Activated T-cell treated with anti-CD3 and anti-CD28 coated beads for 48 hours (primary cell): ENCODE measurements around the gene DDX19B.
"Not testable (repeated sequence)": the region's sequence is repeated elsewhere in the genome, so short reads cannot be mapped to it uniquely, and the experiment has no call there.

Source experiments
- DNase-seq: peaks from one replicate; pipeline ENCODE4 v3.0.0-alpha.2; 2020; ENCODE audit warnings: low read depth

The DDX19B gene

DNA sequence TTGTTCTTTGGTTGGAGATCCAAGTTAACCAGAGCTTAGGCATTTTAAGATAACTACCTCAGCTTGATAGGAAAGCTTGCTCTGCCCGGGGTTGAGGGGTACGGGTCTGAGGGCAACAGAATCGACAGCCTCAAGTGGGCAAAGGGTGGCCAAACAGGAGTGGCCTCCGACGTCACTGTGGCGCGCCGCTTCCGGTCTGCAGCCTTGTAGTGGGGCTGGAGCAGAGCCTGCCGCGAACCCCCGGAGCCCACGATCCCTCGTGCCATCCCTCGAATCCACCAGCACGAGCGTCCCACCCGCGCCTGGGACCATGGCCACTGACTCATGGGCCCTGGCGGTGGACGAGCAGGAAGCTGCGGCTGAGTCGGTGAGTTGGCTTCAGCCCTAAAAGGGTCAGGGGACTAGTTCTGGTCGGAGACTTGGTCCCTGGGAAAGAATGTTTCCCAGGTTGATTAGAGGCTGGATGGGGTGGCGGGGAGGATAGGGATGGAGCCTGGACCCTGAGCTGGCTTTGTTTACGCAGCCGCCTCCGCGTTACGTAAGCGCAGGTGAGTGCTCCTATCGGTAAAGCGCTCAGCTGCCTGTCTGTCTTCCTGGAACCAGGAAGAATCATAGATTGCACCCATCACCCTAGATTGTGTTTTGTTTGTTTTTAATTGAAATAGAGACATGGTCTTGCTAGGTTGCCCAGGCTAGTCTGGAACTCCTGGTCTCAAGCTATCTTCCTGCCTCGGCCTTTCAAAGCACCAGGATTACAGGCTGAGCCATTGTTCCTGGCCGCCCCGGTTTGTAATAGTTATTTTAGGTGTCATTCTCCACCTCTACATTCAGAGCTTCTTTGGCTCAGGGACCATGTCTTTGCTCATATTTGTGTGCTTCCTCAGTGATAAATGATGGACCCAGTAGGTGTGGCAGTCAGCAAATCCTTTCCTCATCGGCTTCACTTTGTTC lies at the start of gene DDX19B:
Gene DDX19B (plus strand): TSS at position 199 of the 951 bp plus-strand sequence. CDS start 112 bp downstream, at position 311.
- peak; percentile 53 for DNase-seq

DNA sequence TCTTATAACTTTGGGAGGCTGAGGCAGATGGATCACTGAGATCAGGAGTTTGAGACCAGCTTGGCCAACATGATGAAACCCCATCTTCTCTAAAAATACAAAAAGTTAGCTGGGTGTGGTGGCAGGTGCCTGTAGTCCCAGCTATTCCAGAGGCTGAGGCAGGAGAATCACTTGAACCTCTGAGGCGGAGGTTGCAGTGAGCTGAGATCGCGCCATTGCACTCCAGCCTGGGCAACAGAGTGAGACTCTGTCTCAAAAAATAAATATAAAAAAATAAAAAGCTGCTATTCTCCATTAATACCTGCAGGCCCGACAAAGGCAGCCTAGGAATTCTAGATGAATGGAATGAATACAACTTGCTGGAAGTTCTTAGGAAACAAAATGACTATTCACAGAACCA lies 49.3 kb upstream of the DDX19B start:
- DNase-seq: not testable (repeated sequence)

DNA sequence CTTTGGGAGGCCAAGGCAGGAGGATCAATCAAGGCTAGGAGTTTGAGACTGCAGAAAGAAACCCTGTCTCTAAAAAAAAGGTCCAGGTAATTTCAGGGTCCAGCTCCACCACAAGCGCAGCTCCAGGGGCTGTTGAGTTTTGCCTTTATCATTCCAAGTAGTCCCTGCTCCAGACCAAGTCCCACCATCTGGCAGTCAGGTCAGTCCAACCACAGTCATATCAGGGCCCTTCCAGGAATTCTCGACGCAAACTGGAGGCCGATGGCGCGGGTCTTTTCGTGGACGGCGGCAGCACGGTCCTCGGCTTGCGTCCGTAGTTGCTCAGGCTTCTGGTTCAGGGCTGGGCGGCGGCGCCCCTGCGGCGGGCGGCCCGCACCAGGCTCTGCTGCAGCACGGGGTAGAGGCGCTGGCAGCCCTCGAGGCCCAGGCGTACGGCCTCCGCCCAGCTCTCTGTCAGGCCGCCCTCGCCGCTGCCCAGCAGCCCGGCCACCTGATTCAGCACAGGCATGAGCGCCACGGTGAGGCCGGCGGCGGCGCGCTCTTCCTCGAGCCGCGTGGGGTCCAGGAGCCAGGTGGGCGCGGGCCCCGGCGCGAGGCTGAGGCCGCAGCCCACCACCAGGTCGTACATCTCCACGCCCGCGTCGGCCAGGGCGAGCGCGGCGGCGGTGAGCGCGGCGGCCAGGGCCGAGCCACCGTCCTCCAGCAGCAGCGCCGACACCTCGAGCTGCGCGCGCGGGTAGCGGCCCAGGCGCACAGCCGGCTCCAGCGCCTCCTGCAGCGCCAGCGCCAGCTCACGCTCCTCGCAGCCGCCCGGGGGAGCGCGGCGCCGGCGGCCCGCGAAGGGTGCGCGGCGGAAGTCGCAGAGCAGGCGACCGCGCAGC lies 48.0 kb upstream of the DDX19B start:
- peak; percentile 37 for DNase-seq

DNA sequence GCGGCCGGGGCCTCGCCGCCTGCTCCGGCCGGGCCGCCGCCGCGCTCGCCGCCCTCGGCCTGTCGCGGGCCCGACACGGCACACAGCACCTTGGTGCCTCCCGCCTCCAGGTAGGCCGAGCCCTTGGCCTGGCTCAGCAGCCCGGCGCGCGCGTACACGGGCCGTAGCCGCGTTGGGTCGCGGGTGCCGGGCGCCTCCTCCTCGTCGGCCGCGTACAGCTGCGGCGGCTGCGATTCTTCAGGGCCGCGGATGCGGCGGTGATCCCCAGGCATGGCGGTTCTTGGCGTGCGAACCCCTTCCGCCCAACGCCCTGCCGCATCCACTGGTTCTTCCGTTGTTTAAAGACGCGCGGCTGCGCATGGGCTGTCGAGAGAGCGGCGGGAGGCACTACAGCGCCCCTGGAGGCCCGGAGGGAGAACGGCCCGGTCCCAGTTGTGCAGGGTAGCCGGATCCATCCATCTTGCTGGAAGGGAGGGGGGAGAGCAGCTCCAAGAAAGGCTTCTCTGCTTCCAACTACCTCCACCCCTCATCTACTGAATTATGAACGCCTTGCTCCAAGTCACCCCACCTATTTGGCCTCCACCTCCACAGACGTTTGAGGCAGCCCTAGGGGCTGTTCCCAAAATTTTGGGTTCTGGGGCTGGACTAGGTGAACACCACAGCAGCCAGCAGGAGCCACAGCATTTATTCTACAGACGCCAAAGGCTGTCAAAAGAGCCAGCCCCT lies 47.2 kb upstream of the DDX19B start, which contains the start of gene EXOSC6:
Gene EXOSC6 (minus strand): TSS at position 312 of the 726 bp plus-strand sequence. CDS start 40 bp downstream, at position 272.
- peak; percentile 88 for DNase-seq

DNA sequence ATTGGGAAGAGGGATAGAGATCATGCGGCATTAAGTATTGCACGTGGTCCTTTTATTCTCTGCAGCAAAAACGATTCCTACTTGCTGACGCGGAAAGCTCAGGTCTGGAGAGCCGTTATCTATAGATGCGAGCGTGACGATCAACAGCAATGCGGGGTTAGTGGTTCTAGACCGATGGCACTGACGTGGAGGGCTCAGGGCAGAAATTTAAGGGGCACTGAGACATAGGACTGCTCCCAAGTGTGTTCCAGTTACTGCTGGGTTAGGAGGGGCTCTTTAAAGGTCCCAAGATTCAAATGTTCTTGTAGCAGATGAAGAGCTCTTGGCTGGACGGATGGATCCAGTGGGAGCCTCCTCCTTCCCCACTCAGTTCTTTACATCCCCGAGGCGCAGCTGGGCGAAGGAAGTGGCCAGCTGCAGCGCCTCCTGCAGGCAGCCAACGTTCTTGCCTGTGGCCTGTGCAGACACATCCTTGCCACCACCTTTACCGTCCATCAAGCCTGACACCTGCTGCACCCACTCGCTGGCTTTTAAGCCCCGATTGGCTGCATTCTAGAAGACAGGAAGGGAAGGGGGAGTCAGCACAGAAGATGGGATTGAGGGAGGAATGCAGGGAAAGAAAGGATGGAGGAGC lies 46.5 kb upstream of the DDX19B start:
- DNase-seq: peak; percentile 20

DNA sequence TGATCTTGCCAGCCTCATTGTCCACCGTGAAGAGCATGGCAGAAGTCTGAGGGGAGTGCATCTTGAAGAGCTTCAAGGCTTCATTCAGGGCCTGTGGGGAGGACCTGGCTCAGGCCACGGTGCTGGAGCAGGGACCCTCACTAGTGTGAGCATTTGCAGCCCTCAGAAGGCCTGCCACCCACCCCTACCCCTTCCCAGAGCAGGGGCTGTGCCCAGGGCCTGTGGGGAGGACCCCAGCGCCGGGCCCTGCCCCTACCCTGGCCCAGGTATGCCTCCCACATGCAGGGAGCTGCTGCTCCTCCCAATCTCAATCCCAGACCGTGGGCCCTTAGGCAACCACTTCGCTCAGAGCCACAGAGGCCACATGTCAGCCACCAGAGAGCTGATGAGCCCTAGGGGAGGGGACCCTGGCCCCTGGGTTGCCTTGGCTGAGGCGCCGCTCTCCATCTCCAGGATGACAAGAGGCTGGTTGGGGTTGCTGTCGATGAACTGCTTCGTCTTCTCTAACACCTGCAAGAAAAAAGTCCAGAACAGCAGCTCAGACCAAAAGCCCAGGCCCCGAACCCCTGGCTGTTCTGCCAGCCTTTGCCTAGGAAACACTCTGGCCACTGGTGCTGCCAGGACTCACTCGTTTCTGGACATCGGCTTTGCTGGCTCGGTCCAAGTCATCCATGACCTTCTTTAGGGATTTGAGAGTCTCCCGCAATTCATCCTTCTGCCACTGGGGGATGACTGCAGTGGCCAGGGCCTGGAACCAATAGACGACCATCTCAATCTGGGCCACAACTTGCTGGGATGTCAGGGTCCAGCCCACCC lies 45.5 kb upstream of the DDX19B start:
- DNase-seq: no peak

DNA sequence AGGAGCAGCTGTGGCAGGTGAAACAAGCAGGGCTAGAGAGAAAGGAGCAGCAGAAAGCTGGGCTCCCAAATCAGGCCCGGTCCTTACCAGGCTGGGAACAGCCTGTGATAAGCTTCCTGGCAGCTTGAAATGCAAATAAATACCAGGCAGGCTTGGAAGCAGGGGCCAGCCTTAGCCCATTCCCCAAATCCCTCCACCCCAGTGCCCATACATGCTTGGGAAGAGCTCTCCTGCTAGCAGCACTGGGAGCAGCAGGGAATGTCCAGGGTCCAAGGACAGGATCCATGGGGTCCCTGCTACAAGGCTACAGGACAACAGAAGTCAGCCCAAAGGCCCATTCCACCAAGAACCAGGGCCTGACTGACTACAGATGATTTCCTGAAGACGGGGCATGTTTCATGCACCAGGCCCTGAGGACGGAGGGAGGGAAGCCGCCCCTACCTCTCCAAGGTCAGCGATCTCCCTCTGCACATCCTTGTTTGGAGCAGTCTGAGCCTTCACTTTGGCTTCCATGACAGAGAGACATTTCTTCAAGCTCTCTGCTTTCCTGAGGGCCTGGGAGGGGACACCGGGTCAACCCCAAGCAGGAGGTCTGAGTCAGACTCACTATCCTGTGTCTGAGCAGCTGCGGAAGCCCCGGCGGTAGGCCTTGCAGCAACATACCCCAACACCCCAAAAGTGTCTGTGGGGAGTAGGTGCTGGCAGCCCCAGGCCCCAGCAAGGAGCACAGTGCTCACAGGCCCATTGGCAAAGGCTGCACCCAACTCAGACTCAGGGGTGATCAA lies 44.6 kb upstream of the DDX19B start:
- no peak for DNase-seq

DNA sequence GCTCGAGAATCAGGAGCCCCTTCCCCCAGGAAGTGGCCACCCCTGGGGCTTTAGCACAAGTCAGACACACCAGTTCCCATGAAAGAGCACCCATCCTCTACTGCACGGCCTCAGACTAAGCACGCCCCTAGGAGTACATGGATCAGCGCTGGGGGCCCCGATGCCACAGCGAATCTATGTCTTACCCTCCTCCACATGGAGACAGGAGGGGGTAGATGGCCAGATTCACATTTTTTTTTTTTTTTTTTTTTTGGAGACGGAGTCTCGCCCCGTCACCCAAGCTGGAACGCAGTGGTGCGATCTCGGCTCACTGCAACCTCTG lies 44.1 kb upstream of the DDX19B start:
- DNase-seq: no peak

DNA sequence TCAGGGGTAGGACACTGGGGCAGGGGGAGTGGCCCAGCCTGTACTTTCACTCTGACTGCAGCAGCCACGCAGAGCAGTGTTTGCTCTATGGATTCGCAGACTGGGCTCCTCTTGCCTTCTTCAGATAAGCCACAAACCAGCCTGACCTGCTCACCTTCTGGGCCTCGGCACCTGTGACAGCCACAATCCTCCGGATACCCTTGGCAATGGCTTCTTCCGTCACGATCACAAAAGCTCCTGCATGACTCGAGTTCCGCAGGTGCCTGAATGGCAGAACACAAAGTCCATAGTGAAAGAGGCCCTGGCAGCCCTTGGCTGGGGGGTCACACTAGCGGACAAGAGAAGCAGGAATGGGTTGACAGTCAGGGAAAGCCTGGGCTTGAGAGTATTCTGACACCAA lies 43.4 kb upstream of the DDX19B start:
- no peak for DNase-seq

DNA sequence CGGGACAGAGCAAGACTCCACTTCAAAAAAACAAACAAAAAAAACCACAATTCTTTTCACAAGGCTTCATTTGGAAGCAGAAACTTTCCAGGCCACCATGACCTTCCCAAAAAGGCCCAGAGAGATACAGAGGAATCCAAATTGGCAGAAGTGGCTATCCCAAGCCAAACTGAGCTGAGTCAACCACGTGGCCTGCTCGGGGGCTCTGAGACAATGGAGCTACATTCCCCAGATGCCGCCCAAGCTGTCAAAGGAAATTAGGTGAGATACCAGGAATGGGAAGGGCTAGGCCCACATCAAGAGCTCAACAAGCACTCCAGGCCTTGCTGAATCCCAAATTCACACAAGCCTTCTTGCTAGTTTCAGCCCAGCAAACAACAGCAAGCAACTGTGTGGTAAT lies 41.6 kb upstream of the DDX19B start:
- DNase-seq: no peak

DNA sequence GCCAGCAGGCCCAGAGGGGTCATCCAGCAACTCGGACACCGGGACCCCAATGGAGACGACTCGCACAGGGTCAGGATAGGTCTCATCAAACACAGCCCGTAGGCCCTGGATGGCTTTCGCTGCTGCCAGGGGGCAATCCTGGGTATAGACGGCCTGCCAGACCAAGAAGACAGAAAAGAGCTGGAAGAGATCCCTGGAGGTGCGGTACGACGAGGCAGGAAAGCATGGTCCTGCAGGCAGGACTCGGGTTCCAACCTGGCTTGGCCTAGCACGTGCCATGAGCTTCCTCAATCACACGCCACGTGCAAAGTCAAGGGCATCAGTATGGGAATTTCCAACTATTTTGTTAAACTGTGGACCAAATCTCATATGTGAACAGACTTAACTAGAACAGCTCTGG lies 40.9 kb upstream of the DDX19B start:
- DNase-seq: no peak

DNA sequence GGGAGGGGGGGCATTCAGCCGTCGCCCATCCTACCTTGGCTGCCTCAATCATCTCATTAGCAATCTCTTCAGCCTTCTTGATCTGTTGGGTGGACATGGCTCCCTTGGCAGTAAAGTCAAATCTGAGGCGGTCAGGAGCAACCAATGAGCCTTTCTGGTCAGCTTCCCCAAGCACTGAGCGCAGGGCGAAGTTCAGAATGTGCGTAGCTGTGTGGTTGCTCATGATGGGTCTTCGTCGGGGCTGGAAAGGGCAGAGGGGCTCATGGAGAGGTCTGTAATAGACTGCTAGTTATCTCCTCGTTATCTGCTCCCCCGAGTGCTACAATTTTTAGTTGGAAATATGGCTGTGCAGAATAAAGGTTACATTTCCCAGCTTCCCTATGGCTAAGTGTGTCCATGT lies 40.0 kb upstream of the DDX19B start:
- no peak for DNase-seq

DNA sequence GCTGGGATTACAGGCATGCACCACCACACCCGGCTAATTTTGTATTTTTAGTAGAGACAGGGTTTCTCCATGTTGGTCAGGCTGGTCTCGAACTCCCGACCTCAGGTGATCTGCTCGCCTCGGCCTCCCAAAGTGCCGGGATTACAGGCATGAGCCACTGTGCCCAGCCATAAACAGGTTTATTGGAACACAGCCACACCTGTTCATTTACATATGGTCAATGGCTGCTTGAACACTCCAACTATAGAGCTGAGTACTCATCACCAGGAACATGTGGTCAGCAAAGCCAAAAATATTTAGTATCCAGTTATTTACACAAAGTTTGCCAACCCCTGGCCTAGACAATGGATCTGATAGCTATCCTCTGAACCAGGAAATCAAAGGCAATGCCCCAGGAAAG lies 39.1 kb upstream of the DDX19B start:
- not testable (repeated sequence) for DNase-seq

DNA sequence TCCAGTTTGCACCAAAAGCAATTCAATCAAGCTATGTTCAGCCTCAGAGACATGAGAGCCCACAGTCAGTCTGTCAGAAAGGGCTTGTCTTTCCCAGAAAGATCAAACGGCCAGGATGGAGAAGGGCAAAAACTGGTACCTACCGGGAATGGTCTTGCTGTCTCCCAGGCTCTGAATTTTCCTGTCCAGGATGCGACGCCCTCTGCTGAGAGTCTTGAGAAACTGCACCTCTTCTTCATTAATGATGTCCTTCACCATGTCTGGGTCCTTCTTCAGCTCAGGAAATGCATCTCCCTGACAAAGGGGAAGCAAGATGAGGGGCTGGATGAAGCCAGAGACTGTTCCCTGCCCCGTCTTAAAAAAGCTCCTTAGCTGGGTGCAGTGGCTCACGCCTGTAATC lies 31.5 kb upstream of the DDX19B start:
- no peak for DNase-seq

DNA sequence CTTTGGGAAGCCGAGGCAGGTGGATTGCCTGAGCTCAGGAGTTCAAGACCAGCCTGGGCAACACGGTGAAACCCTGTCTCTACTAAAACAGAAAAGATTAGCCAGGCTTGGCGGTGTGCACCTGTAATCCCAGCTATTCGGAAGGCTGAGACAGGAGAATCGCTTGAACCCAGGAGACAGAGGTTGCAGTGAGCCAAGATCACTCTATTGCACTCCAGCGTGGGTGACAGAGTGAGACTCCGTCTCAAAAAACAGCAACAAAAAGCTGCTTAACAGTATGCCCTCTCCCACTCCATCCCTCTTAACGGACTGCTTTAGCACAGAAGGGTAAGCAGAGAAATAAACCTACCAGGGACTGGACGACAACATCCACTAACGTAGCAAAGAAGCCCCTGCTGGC lies 31.1 kb upstream of the DDX19B start:
- DNase-seq: not testable (repeated sequence)

DNA sequence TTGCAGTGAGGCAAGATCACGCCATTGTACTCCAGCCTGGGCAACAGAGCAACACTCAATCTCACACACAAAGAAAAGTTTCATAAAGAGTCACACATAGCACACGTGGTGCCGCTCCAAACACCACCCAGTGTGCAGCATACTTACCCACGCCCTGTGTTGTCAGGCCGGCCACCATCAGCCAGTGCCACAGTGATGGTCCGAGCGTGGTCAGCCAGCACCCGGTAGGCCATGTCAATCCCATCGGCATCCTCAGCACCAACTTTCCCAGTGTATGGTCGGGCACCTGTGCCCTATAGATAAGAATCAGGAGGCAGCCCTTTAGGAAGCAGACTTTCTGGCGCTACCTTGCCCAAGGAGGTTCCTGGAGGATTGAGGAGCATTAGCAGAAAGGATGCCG lies 29.5 kb upstream of the DDX19B start:
- DNase-seq: no peak

DNA sequence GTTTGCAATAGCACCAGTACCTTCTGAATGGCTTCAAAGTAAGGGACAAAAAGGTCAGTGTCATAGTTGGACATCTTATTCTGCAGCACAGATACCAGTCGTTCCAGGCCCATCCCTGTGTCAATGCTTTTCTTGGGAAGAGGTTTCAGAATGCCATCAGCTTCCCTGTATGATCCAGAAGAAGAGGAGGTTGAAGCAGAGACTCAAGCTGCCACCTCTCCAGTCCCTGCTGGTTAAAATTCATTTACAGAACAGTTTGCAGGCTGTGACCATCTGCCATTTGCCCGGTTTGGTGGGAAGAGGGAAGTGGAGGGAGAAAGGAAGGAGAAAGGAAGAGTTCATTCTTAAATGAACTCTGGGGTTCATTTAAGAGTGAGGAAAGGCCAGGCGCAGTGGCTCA lies 28.8 kb upstream of the DDX19B start:
- no peak for DNase-seq

DNA sequence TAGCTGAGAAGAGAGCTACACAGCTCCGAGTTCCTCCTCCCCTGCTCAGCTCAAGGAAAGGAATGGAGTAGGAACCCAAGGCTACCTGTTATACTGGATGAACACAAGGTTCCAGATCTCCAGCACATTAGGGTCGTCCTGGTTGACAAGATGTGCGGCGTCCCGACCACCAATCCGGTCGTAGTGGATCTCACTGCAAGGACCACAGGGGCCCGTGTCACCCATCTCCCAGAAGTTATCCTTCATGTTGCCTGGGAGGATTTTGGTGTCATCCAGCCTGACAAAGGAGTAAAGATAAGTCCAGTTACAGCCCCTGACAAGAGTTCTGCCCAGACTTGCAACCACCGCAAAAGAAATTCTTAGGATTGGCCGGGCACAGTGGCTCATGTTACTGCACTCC lies 27.3 kb upstream of the DDX19B start:
- DNase-seq: no peak

DNA sequence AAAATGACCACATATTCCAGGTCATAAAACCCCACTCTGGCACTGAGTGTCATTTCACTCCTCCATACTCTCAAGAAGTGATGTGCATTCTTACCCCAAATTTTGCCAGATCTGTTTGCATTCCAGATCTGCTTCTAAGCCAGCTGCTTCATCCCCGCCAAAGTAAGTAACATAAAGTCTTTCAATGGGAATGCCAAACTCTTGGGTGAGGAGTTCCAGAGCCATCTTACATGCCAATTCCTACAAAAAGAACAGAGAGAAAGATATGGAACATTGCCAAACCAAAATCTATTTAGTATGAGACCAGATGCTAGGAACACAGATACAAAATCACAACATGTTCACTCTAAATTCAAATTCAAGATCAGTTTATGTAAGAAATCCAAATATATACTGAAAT lies 22.6 kb upstream of the DDX19B start:
- DNase-seq: no peak
